Neural cell (in vitro differentiated cells): ENCODE results near the gene TEX22. TPM values are rescaled to one million over a fixed set of nuclear protein-coding genes. Genes with fewer than 3 reads are reported as not detected.
A peak's percentile ranks its signal among the peaks of the same experiment; 100 is the strongest.

Source experiments
- H2AFZ ChIP-seq: fragments of 200-600, 300-800 bp; sonication (generic), shearing (Covaris generic); 2 replicates; pipeline ENCODE4 v1.6.0; 2014; ENCODE audit warnings: low read depth, mild to moderate bottlenecking, antibody characterized with exemption, low read length, moderate library complexity
- H3F3A ChIP-seq: fragments of 200-600 bp; shearing (Covaris generic); 2 replicates; pipeline ENCODE4 v1.6.1; 2016; ENCODE audit warnings: mild to moderate bottlenecking, moderate library complexity, mixed read lengths, antibody characterized with exemption, low read length; ENCODE audit not compliant: insufficient read depth, poor library complexity, severe bottlenecking
- H3K27ac ChIP-seq: fragments of 200-600, 300-800 bp; sonication (generic), shearing (Covaris generic); 2 replicates; pipeline ENCODE4 v1.5.1; 2014; ENCODE audit warnings: mild to moderate bottlenecking, low read length, moderate library complexity
- H3K27me3 ChIP-seq: fragments of 300-800, 200-600 bp; sonication (generic), shearing (Covaris generic); 2 replicates; pipeline ENCODE4 v1.6.0; 2014; ENCODE audit warnings: mild to moderate bottlenecking, low read depth, low read length, moderate library complexity; ENCODE audit not compliant: insufficient read depth
- H3K36me3 ChIP-seq: fragments of 300-800, 200-600 bp; sonication (generic), shearing (Covaris generic); 2 replicates; pipeline ENCODE4 v1.5.1; 2014; ENCODE audit warnings: mild to moderate bottlenecking, antibody characterized with exemption, low read length, moderate library complexity; ENCODE audit not compliant: insufficient read depth
- H3K4me2 ChIP-seq: fragments of 300-800, 200-600 bp; sonication (generic), shearing (Covaris generic); 2 replicates; pipeline ENCODE4 v1.6.0; 2014; ENCODE audit warnings: mild to moderate bottlenecking, low read length
- H3K4me3 ChIP-seq: fragments of 300-800, 200-600 bp; sonication (generic), shearing (Covaris generic); 2 replicates; pipeline ENCODE4 v1.5.1; 2014; ENCODE audit warnings: mild to moderate bottlenecking, low read length, moderate library complexity
- H3K79me2 ChIP-seq: fragments of 200-600 bp; shearing (Covaris generic); replicated peaks from 2 replicates; pipeline ENCODE4 v1.6.0; 2014; ENCODE audit warnings: mild to moderate bottlenecking, low read length, moderate library complexity; ENCODE audit not compliant: insufficient read depth
- H3K9ac ChIP-seq: fragments of 300-800, 200-600 bp; sonication (generic), shearing (Covaris generic); 2 replicates; pipeline ENCODE4 v1.6.1; 2016; ENCODE audit warnings: mild to moderate bottlenecking, low read length, mixed read lengths
- H3K9me2 ChIP-seq: fragments of 200-600 bp; shearing (Covaris generic); 2 replicates; pipeline ENCODE4 v1.6.1; 2016; ENCODE audit warnings: mild to moderate bottlenecking, low read length, mixed read lengths; ENCODE audit not compliant: insufficient read depth
- H3K9me3 ChIP-seq: fragments of 200-600, 300-800 bp; sonication (generic), shearing (Covaris generic); 2 replicates; pipeline ENCODE4 v1.6.1; 2016; ENCODE audit warnings: mild to moderate bottlenecking, mixed run types, low read length, moderate library complexity, mixed read lengths
- H4K20me1 ChIP-seq: fragments of 200-600 bp; shearing (Covaris generic); 2 replicates; pipeline ENCODE4 v1.6.1; 2016; ENCODE audit warnings: mild to moderate bottlenecking, mixed run types; ENCODE audit not compliant: insufficient read depth
- CTCF ChIP-seq: fragments of 450-650 bp; IDR thresholded peaks from 2 replicates; pipeline ENCODE4 v1.5.1; 2014; ENCODE audit warnings: antibody characterized with exemption, mild to moderate bottlenecking, moderate library complexity; ENCODE audit not compliant: poor library complexity, severe bottlenecking
- EP300 ChIP-seq: fragments of 450-650 bp; conservative IDR thresholded peaks from 2 replicates; pipeline ENCODE4 v1.6.1; 2014; ENCODE audit warnings: antibody characterized with exemption, mild to moderate bottlenecking, moderate library complexity; ENCODE audit not compliant: poor library complexity, severe bottlenecking
- EZH2 ChIP-seq: fragments of 200-600, 300-800 bp; shearing (Covaris generic), sonication (generic); IDR thresholded peaks from 2 replicates; pipeline ENCODE4 v1.6.1; 2014; ENCODE audit warnings: antibody characterized with exemption, low read length, borderline replicate concordance, mild to moderate bottlenecking; ENCODE audit not compliant: insufficient read depth, poor library complexity, severe bottlenecking
- MXI1 ChIP-seq: fragments of 450-650 bp; conservative IDR thresholded peaks from 2 replicates; pipeline ENCODE4 v1.6.1; 2014; ENCODE audit warnings: antibody characterized with exemption, mild to moderate bottlenecking; ENCODE audit not compliant: poor library complexity, severe bottlenecking
- POLR2AphosphoS5 ChIP-seq: IDR thresholded peaks from 2 replicates; pipeline ENCODE4 v1.6.1; 2012
- RAD21 ChIP-seq: fragments of 450-650 bp; conservative IDR thresholded peaks from 2 replicates; pipeline ENCODE4 v1.6.1; 2014; ENCODE audit warnings: antibody characterized with exemption, mild to moderate bottlenecking, moderate library complexity
- SMC3 ChIP-seq: fragments of 450-650 bp; conservative IDR thresholded peaks from 2 replicates; pipeline ENCODE4 v1.6.1; 2014; ENCODE audit warnings: antibody characterized with exemption, mild to moderate bottlenecking, moderate library complexity; ENCODE audit not compliant: poor library complexity
- TAF1 ChIP-seq: IDR thresholded peaks from 2 replicates; pipeline ENCODE4 v1.6.1; 2012; ENCODE audit warnings: low read depth
- polyA plus RNA-seq: library from polyadenylated mRNA; depleted of rRNA; stranded (reverse); fragments of >200 nt; gene quantifications from 2 replicates; pipeline ENCODE4 v1.2.3, GENCODE V29; 2014
- TF ChIP-seq, protein P1 (sequence below): IDR thresholded peaks from 2 replicates; pipeline ENCODE4 v1.6.1; 2012; ENCODE audit warnings: borderline replicate concordance

TEX22 gene
- polyA plus RNA-seq, 1 donor from 2014 or later = 0.22 TPM

DNA sequence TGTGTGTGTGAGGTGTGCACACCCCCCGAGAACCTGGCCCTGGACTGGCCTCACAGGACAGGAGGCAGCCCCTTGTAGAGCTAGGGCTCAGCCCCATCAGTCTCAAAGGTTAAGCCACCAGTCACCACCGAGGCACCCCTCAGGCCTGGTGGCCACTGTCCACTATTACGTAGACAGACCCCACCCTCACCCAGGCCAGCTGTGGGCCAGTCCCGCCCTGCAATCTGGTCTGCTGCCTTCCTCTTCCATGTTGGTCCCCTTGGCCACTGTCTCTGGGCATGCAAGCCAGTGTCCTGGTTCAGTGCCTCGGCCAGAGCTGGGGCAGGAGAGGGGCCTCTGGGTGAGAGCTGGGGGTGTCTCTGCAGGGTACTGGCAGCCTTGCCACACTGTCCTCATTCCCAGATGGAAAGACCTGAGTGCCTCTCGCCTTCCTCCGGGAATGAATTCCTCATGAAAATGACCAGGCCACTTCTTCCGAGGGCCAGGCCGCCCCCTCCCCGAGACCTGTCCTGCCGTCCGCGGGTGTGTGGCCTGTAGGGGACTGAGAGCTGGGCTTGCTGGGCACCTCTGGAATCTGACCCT is 897 bp upstream of the TEX22 start:
- Histone ChIP-seq H3K9ac (peak overlapping the region; percentile 83), H3K9me3 (no peaks in the 10 kb centered on the region), H3K27me3 (no peaks in the 10 kb centered on the region), H3K36me3 (no peaks in the 10 kb centered on the region), H3K4me3 (peak overlapping the region; percentile 91), H3K9me2 (no peaks in the 10 kb centered on the region), H3K4me2 (no peak overlapping the region), H2AFZ (no peak overlapping the region), H3K79me2 (no peaks in the 10 kb centered on the region), H4K20me1 (no peaks in the 10 kb centered on the region), H3K27ac (peak overlapping the region; percentile 78), H3F3A (no peaks in the 10 kb centered on the region)
- TF ChIP-seq TAF1 = no peak

DNA sequence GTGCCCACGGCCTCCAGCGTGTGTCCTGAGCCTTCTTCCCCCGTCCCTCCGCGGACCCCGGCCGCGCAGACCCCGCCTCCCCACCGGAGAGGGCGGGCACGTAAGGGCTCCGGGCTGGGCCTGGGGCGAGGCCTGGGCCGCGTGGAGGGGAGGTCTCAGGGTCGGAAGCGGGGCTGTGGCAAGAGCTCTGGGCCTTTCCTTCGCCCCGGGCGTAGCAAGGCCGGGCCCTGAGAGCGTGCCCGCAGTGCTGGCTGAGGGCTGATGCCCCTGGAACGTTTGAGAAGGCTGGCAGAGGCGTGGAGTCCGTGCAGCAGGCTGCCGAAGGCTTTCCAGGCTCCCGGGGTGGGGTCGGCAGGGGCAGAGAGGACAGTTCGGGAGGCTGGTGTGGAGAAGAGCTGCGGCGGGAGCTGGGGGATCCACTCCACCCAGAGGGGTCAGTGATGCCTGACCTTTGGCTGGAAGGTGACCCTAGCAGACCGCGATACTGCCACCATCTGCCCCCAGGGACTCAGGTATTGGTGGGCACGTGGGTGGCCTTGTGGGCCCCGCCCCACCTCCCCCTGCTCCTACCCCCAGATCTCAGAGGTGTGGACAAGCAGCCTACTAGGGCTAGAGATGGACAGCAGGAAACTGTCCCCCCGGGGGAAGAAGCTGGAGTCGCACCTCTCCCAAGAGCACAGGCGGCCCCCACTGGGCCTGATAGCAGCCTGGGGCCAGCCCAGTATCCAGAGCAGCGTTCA is 558 bp downstream of the TEX22 start:
- Histone ChIP-seq H3K4me2 (peak overlapping the region; percentile 88), H3K79me2 (no peaks in the 10 kb centered on the region), H3K9ac (peak overlapping the region; percentile 83), H3K4me3 (peak overlapping the region; percentile 91), H3K9me3 (no peaks in the 10 kb centered on the region), H3K27ac (peak overlapping the region; percentile 78), H4K20me1 (no peaks in the 10 kb centered on the region), H3K27me3 (no peaks in the 10 kb centered on the region), H3K9me2 (no peaks in the 10 kb centered on the region), H3K36me3 (no peaks in the 10 kb centered on the region), H3F3A (no peaks in the 10 kb centered on the region), H2AFZ (peak overlapping the region; percentile 54)
- TF ChIP-seq, protein P1, sequence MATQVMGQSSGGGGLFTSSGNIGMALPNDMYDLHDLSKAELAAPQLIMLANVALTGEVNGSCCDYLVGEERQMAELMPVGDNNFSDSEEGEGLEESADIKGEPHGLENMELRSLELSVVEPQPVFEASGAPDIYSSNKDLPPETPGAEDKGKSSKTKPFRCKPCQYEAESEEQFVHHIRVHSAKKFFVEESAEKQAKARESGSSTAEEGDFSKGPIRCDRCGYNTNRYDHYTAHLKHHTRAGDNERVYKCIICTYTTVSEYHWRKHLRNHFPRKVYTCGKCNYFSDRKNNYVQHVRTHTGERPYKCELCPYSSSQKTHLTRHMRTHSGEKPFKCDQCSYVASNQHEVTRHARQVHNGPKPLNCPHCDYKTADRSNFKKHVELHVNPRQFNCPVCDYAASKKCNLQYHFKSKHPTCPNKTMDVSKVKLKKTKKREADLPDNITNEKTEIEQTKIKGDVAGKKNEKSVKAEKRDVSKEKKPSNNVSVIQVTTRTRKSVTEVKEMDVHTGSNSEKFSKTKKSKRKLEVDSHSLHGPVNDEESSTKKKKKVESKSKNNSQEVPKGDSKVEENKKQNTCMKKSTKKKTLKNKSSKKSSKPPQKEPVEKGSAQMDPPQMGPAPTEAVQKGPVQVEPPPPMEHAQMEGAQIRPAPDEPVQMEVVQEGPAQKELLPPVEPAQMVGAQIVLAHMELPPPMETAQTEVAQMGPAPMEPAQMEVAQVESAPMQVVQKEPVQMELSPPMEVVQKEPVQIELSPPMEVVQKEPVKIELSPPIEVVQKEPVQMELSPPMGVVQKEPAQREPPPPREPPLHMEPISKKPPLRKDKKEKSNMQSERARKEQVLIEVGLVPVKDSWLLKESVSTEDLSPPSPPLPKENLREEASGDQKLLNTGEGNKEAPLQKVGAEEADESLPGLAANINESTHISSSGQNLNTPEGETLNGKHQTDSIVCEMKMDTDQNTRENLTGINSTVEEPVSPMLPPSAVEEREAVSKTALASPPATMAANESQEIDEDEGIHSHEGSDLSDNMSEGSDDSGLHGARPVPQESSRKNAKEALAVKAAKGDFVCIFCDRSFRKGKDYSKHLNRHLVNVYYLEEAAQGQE = no peak
- TF ChIP-seq POLR2AphosphoS5 (no peak), EZH2 (no peak), MXI1 (no peak), SMC3 (no peak), CTCF (no peak), RAD21 (no peak), TAF1 (no peak), EP300 (no peak)
